WERI-Rb-1 (cell line): Measurements from ENCODE around the gene CIITA.

ENCODE experiments used
- DNase-seq: peaks from one replicate; pipeline ENCODE4 v3.0.0-alpha.2; 2020
- H3K27ac ChIP-seq: fragments of 250-450 bp; sonication (Bioruptor Pico); 2 replicates; pipeline ENCODE4 v1.5.1; 2020; ENCODE audit warnings: mild to moderate bottlenecking, moderate library complexity
- H3K27me3 ChIP-seq: fragments of 250-450 bp; sonication (Bioruptor Pico); 2 replicates; pipeline ENCODE4 v1.5.1; 2021; ENCODE audit warnings: mild to moderate bottlenecking, low read depth, moderate library complexity; ENCODE audit not compliant: insufficient read depth, severe bottlenecking
- H3K36me3 ChIP-seq: fragments of 250-450 bp; sonication (Bioruptor Pico); 2 replicates; pipeline ENCODE4 v1.5.1; 2020; ENCODE audit warnings: mild to moderate bottlenecking, moderate library complexity
- H3K4me3 ChIP-seq: 2 replicates; pipeline ENCODE4 v1.5.1; 2011; ENCODE audit warnings: low read depth, mild to moderate bottlenecking, control low read depth, low read length
- H3K9me3 ChIP-seq: fragments of 250-450 bp; sonication (Bioruptor Pico); 2 replicates; pipeline ENCODE4 v1.5.1; 2021; ENCODE audit warnings: mild to moderate bottlenecking, moderate library complexity; ENCODE audit not compliant: severe bottlenecking
- CTCF ChIP-seq: IDR thresholded peaks from 2 replicates; pipeline ENCODE4 v1.5.1; 2011; ENCODE audit warnings: low read depth, mild to moderate bottlenecking, control low read depth, inconsistent platforms, low read length

Gene CIITA

DNA sequence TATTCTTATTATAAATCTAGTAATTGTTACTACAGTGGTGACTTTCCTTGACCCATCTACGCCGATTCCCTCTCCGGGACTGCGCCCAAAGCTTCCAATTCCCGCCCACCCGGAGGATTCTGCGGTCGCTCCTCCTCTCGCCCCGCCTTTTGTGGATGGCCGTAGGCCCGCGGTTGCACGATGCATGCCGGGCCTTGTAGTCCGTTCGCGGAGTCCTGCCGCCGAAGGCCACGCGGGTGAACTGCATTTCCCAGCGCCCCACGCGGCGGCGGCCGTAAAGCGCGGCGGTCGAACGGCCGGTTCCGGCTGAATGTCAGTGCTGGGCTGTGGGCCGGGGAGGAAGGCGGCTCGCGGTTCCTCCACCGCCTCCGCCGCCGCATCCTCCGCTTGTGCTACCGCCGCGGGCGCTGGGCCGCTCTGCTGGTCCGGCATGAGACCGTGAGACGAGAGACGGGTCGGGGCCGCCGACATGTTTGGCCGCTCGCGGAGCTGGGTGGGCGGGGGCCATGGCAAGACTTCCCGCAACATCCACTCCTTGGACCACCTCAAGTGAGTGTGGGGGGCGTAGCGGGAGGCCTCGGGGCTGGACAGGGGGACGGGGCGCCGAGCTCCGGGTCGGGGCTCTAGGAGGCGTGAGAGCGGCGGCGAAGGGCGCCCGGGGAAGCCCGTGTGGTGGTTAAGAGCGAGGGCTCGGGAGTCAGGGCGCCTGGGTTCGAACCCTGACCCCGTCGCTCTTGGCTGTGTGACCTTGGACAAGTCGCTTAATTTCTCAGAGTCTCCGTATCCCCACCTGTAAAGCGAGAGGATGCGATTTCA, 67.5 kb downstream of the CIITA start, which contains the start of gene CLEC16A:
CLEC16A (plus strand) TSS at position 316 of the 816 bp plus-strand sequence; CDS start at position 470, 154 bp downstream.
- Histone ChIP-seq H3K9me3 (no peaks in the 10 kb centered on the region), H3K4me3 (peak within 1 kb of the TSS; percentile 71), H3K27ac (peak within 1 kb of the TSS; percentile 74), H3K27me3 (no peaks in the 10 kb centered on the region), H3K36me3 (peaks cover 7% of the 10 kb centered on the region)
- no peak for TF ChIP-seq CTCF
- peak; percentile 98 for DNase-seq

GRCh38 chr16:10945065-10945787, 68.2 kb downstream of the CIITA start:
- no peak for DNase-seq
- Histone ChIP-seq H3K9me3 (no peaks in the 10 kb centered on the region), H3K27me3 (no peaks in the 10 kb centered on the region), H3K36me3 (no peaks in the 10 kb centered on the region; the same call in 1 of the 2 replicates), H3K4me3 (peak overlapping the region; percentile 71), H3K27ac (peak overlapping the region; percentile 74; the same call in 1 of the 2 replicates)
- no peak for TF ChIP-seq CTCF

DNA sequence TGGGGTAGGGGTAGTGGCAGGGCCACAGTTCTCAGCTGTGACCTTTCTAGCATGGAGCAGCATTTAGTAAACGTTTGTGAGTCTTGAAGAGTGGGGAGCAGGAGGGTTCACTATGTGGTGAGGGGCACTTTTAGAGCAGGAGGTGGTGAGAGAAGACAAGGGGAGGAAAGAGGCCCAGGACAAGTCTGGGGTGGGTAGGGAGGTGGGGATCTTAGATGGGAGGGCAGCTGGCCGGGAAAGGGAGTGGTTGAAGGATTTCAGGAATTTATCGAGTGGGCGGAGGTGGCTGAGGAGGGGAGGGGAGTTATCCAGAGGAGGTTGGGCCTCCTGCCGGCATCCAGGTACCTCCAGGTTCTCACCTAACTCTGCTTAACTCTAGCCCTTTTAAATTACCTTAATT, 69.3 kb downstream of the CIITA start:
- no peak for DNase-seq
- H3K27ac ChIP-seq: no peak overlapping the region
- no peaks in the 10 kb centered on the region for H3K36me3 ChIP-seq
- no peak overlapping the region for H3K4me3 ChIP-seq
- H3K27me3 ChIP-seq: no peaks in the 10 kb centered on the region
- no peak for TF ChIP-seq CTCF
- no peaks in the 10 kb centered on the region for H3K9me3 ChIP-seq

- Histone ChIP-seq H3K27ac (no peak overlapping the region), H3K27me3 (no peaks in the 10 kb centered on the region), H3K36me3 (no peaks in the 10 kb centered on the region), H3K9me3 (no peaks in the 10 kb centered on the region), H3K4me3 (no peak overlapping the region)
- DNase-seq: no peak
- no peak for TF ChIP-seq CTCF
These were observed 70.3 kb downstream of the CIITA start for GRCh38 chr16:10947211-10947787.

- Histone ChIP-seq H3K9me3 (no peaks in the 10 kb centered on the region), H3K36me3 (no peaks in the 10 kb centered on the region), H3K27me3 (no peaks in the 10 kb centered on the region), H3K4me3 (no peak overlapping the region), H3K27ac (peak overlapping the region; percentile 75)
- DNase-seq: no peak
- 0 out of 2 replicates have a peak, but pooled peaks have one; percentile 18 for TF ChIP-seq CTCF
These were observed 72.5 kb downstream of the CIITA start for GRCh38 chr16:10949424-10949970.
